IPS-18c (cell line): ENCODE data around the gene RHEBL1.

Source experiments
- H3K4me3 ChIP-seq: 2 replicates; pipeline ENCODE4 v1.7.0; 2013; ENCODE audit warnings: low read depth, mild to moderate bottlenecking, low read length, moderate library complexity; ENCODE audit not compliant: insufficient read depth
- H3K9me3 ChIP-seq: one replicate; pipeline ENCODE4 v1.6.1; 2013; ENCODE audit warnings: mild to moderate bottlenecking, low read length, moderate library complexity; ENCODE audit not compliant: control insufficient read depth, insufficient read depth

Gene RHEBL1

GRCh38 chr12:49046129-49046895 lies 23.5 kb downstream of the RHEBL1 start:
- no peaks in the 10 kb centered on the region for H3K9me3 ChIP-seq
- no peak overlapping the region; the same call in 1 of the 2 replicates for H3K4me3 ChIP-seq

DNA sequence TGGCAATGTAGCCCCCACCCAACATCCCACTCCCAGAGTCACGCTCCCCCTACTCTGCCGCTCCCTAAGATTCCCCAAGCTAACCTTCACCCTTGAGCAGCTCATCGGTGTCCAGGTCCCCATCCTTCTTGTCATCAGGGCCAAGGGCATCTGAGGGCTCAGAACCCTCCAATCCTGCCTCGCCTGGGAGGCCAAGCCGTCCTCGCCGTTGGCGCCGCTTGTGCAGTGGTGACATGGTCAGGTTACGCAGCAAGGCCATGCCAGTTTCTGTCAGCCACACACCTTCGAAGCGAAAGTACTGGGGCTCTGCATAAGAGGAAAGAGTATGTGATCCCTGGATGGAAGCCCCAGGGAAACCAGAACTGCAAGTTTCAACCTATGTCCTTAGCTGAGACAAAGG lies 25.1 kb downstream of the RHEBL1 start:
- no peaks in the 10 kb centered on the region for H3K9me3 ChIP-seq

DNA sequence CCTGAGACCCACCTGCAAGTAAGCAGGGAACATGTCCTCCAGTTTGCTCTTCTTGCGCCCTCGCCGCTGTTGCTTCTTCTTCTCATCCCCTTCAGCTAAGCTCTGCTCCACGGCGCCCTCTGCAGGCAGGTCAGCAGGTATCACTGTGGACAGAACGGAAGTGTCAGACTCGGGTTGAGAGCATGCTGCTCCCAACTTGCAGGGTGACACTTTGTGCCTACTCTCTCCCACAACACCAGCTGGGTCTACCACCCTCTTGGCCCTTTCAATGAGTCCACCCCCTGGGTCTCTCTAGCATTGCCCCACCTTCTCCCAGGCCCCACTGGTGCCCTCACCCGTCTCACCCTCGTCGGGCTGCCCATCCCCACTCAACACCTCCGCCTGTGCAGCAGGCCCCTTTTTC lies 25.9 kb downstream of the RHEBL1 start:
- Histone ChIP-seq H3K9me3 (no peaks in the 10 kb centered on the region), H3K4me3 (no peak overlapping the region)

More for the DNA sequence above, 25.1 kb downstream of the RHEBL1 start:
- H3K4me3 ChIP-seq: no peak overlapping the region

DNA sequence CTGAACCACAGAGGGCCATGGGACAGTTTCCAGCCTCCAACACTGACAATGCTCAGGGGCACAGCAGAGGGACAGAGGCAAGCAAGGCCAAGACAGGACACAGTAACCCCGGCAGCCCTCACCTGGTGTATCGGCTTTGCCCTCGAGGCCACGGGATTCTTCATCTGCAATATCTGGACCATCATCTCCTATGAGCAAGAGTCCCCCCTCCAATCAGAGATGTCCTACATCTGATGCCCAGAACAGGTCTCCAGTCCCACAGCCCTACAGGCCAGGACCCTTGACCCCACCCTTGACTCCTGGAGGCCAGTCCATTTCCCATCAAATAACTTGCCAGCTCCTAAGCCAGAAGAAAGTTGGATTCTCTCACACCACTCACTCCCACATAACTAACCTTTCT lies 26.5 kb downstream of the RHEBL1 start:
- Histone ChIP-seq H3K9me3 (no peaks in the 10 kb centered on the region), H3K4me3 (no peak overlapping the region)

DNA sequence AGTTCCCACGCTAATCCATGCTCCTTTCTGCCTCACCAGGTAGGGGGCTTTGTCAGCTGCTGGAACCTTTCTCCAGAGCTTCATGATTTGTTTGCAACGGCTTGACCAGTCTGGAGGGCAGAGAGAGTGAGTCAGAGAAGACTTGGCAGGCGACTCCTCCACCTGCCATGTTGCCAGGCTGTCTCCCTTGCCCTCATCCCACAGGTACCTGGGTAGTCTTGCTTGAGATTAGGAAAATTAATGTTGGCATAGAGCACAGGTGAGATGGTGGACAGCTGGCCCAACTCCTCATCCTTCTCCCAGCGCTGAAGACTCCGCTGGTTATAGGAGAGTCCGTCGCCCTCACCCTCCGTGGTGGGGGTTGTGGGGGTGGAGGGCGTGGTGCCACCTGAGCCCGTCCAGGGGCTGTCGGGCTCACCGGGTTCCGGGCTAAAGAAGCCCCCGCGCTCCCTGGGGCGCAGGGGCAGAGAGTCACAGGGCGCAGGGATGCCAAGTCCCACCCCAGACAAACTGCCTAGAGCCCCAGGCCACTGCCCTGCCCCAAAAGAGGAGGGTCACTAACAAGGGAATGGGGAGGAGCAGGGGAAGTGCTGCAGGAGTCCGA lies 27.8 kb downstream of the RHEBL1 start:
- Histone ChIP-seq H3K4me3 (no peak overlapping the region), H3K9me3 (no peaks in the 10 kb centered on the region)

DNA sequence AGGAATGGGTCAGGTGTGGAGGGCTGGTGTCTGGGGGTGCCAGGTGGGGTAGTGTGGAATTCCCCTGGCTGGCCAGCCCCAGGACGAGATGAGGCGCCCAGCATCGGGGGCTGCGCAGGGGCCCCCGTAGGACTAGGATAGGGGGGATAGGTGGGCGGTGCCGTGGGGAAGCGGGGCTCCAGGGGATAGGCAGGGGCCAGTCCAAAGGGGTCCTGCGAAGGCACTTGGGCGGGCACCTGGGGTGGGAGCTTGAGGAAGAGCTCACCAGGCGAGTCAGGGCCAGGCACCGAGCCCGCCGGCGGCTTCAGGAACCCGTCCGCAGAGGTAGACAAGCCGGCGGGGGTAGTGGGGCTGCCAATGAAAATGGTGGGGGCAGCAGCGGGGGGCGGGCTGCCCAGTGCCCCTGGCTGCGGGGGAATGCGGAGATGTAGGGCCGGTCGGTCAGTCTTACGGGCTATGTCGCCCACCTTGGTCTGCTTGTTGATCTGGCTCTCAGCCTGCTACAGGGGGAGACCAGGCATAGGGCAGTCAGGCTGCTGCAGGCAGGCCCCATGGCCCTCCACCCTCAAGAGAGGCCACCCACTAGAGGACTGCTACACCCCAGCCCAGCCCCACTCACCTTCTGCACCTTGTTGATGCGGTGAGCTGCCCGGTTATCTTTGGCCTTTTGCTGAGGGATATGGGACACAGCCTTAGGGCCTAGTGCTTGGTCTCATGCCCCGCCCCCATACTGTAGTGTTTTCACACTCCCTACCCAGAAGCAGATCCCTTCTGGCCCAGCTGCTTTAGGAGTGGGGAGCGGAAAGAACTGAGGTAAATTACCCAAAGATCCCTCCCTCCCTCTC lies 28.5 kb downstream of the RHEBL1 start:
- no peak overlapping the region for H3K4me3 ChIP-seq
- H3K9me3 ChIP-seq: no peaks in the 10 kb centered on the region

- no peaks in the 10 kb centered on the region for H3K9me3 ChIP-seq
Observed at GRCh38 chr12:49040364-49040855, 29.4 kb downstream of the RHEBL1 start.

GRCh38 chr12:49039421-49040363 lies 30.1 kb downstream of the RHEBL1 start:
- Histone ChIP-seq H3K9me3 (no peaks in the 10 kb centered on the region), H3K4me3 (no peak overlapping the region)

More at GRCh38 chr12:49040364-49040855, 29.4 kb downstream of the RHEBL1 start:
- H3K4me3 ChIP-seq: no peak overlapping the region

- Histone ChIP-seq H3K9me3 (no peaks in the 10 kb centered on the region), H3K4me3 (no peak overlapping the region)
Observed at GRCh38 chr12:49038291-49038955, 31.4 kb downstream of the RHEBL1 start.

DNA sequence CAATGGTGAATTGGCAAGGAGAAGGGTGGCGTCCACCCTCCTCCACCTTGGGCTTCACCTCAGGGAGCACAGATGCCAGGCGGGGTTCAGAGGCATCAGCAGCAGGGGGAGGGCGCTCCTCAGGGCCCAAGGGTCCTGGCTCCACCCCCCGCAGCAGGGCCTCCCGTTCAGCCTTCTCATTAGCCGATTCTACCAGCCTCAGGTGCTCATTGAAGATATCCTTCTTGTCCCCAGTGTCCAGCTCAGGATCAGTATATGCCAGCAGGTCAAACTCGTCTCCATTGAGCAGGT lies 31.9 kb downstream of the RHEBL1 start:
- Histone ChIP-seq H3K4me3 (no peak overlapping the region), H3K9me3 (no peaks in the 10 kb centered on the region)

DNA sequence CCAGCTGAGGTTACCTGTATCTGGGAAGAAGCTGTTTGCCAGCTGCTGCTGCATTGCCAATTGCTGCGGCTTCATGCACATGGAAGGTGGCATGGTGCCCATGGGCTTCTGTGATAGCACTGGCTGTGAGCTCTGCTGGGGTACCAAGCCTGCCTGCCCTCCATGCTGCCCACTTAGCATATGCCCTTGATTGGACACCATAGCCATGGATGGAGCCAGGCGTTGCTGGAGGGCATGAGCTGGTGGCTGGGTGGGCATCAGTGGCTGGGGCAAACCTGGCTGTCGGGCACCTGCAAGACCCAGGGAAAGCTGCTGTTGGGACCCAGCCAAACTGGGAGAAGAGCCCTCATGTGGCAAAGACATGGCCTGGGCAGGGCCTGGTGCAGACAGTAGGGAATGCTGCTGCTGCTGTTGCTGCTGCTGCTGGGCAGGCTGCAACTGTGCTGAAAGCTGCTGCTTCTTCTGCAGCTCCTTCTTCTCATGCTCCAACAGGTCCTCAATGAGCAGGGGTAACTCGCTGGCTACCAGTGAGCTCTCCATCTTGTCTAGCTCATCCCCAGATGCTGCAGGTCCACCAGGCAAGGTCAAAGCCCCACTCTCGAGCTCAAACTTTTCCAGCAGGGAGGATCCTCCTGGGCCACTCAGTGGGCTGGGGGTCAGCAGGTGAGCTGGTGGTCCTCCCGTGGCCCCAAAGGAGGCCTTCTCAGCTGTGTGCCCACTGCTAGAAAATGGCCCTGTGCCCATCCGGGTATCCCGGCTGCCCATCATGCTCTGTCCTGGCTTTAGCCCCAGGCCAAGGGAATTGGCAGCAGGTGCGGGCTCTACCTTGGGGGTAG lies 32.5 kb downstream of the RHEBL1 start:
- Histone ChIP-seq H3K4me3 (no peak overlapping the region), H3K9me3 (no peaks in the 10 kb centered on the region)

DNA sequence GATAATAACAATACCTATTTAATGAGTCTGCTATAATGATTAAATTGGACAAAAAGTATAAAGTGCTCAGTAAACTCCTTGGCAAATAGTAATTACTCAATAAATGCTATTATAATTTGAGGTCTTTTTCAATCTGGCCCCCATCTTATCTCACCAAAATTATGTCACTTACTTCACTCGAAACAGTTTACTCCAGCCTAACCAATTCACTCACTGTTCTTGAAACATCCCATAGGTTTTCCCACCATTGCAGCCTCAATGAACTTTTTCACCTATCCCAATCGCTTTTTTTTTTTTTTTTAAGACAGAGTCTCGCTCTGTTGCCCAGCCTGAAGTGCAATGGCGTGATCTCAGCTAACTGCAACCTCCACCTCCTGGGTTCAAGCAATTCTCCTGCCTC lies 33.8 kb downstream of the RHEBL1 start:
- H3K9me3 ChIP-seq: no peaks in the 10 kb centered on the region

DNA sequence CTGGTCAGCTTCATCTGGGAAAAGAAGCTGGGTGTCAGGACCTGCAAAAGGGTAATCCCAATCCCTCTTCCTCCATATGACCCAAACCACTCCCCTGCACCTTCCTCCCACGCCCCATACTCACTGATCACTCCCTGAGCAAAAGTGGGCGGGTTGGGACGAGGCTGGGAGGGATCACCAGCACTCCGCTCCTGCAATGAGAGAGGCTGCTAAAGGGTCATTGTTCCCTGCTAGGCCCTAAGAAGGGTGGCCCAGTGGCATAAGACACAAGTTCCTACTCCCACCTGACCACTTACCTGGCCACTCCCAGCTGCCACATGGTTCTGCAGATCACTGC lies 35.5 kb downstream of the RHEBL1 start:
- H3K9me3 ChIP-seq: no peaks in the 10 kb centered on the region
- H3K4me3 ChIP-seq: no peak overlapping the region

More for the DNA sequence above, 33.8 kb downstream of the RHEBL1 start:
- H3K4me3 ChIP-seq: no peak overlapping the region

DNA sequence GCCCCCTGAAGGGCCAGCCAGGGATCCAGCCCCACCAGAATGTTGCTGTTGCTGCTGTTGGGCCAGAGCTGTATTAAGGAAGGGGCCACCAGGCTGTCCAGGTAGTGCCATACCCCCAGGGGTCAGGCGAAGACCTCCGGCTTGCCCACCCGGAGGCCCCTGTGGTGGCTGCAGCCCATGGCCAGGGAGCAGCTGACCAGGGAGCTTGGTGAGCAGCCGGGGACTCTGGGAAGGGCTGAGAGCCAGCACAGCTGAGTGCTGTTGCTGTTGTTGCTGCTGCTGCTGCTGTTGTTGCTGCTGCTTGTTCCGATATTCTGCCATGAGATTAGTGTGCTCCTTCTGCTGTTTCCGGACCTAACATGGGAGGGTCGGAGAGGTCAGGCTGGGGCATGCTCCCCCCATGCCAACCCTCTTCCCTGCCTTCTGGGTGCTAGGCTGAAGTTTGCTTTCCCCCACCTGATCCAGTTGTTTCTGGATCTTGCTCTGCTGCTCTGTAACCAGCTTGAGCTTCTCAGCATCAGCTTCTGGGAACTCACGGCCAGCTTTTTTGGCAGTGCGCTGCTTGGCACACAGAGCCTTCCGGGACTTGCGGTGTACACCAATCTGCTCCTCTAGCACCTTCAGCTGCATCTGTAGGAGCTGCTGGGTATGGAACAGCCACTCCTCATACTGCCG lies 36.0 kb downstream of the RHEBL1 start:
- no peaks in the 10 kb centered on the region for H3K9me3 ChIP-seq

DNA sequence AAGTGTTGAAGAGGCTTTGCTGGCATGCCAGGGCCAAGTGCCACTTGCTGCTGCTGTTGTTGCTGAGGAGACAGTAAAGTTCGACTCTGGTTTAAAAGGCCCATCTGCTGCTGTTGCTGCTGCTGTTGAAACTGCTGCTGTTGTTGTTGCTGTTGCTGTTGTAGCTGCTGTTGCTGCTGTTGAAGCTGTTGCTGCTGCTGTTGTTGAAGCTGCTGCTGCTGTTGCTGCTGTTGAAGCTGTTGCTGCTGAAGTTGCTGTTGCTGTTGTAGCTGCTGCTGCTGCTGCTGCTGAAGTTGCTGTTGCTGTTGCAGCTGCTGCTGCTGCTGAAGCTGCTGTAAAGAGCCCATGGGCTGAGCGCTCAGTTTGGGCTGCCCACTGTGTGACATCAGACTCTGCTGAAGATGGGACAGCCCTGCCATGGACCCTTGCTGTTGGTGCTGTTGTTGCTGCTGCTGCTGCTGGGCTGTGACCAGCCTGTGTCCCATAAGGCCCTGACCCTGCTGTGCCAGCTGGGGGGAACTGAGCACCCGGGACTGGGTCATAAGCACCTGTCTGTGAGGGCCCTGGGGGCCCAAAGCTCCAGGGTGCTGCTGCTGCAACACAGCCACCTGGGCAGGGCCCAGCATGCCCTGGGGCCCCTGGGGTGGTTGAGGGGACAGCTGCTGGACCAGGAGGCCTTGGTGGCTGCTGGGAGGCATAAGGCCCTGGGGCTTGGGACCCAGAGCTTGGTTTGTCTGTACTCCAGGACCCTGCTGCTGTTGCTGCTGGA lies 36.9 kb downstream of the RHEBL1 start:
- Histone ChIP-seq H3K4me3 (no peak overlapping the region), H3K9me3 (no peaks in the 10 kb centered on the region)

More for the DNA sequence above, 36.0 kb downstream of the RHEBL1 start:
- no peak overlapping the region for H3K4me3 ChIP-seq
